PC-9 (cell line): ENCODE measurements around the gene A4GALT. TPM values are rescaled to one million over a fixed set of nuclear protein-coding genes. Genes with fewer than 3 reads are reported as not detected.

ENCODE experiments used
- BruUV-seq: library from RNA; stranded (reverse); fragments of 400-500 nt; replicated peaks from 2 replicates; lab custom pipeline; 2021; lab: Mats Ljungman, UMichigan
- CTCF ChIA-PET: fragments of 300-600 bp; sonication (Branson Sonifier 250); formaldehyde crosslinking; loops from one replicate; lab custom pipeline; 2022; ENCODE audit warnings: antibody characterized with exemption; lab: Charles Lee
- POLR2A ChIA-PET: fragments of 300-600 bp; sonication (Branson Sonifier 250); formaldehyde crosslinking; loops from one replicate; lab custom pipeline; 2022; ENCODE audit warnings: antibody characterized with exemption; ENCODE audit not compliant: unreplicated experiment; lab: Charles Lee
- DNase-seq, 2 experiments: peaks; one replicate each; pipeline versions ENCODE4 v3.0.0 to v3.0.0-alpha.2; 2015 to 2022; ENCODE audit warnings: mixed read lengths in 1 of 2
- H2AFZ ChIP-seq: fragments of 200-600 bp; sonication (generic); 2 replicates; pipeline ENCODE4 v1.8.1; 2017; ENCODE audit warnings: antibody characterized with exemption
- H3F3A ChIP-seq: fragments of 200-600 bp; sonication (generic); 2 replicates; pipeline ENCODE4 v1.8.1; 2017; ENCODE audit warnings: antibody characterized with exemption, mild to moderate bottlenecking, low read depth; ENCODE audit not compliant: insufficient read depth
- H3K27ac ChIP-seq: fragments of 200-600 bp; sonication (generic); 2 replicates; pipeline ENCODE4 v1.6.1; 2016; ENCODE audit warnings: mixed run types
- H3K27me3 ChIP-seq: fragments of 200-600 bp; sonication (generic); 2 replicates; pipeline ENCODE4 v1.6.1; 2016; ENCODE audit warnings: low read depth, mixed run types; ENCODE audit not compliant: insufficient read depth
- H3K36me3 ChIP-seq: fragments of 200-600 bp; sonication (generic); 2 replicates; pipeline ENCODE4 v1.6.1; 2016; ENCODE audit warnings: low read depth, mixed run types
- H3K4me1 ChIP-seq: fragments of 200-600 bp; sonication (generic); replicated peaks from 2 replicates; pipeline ENCODE4 v1.6.1; 2016; ENCODE audit warnings: mixed run types; ENCODE audit not compliant: insufficient read depth
- H3K4me2 ChIP-seq: fragments of 200-600 bp; sonication (generic); 2 replicates; pipeline ENCODE4 v1.6.1; 2017; ENCODE audit warnings: mixed run types
- H3K4me3 ChIP-seq: fragments of 200-600 bp; sonication (generic); 2 replicates; pipeline ENCODE4 v1.6.1; 2016; ENCODE audit warnings: mixed run types
- H3K79me2 ChIP-seq: fragments of 200-600 bp; sonication (generic); 2 replicates; pipeline ENCODE4 v1.6.1; 2017; ENCODE audit warnings: low read depth, mixed run types
- H3K9me2 ChIP-seq: fragments of 200-600 bp; sonication (generic); 2 replicates; pipeline ENCODE4 v1.8.1; 2017; ENCODE audit warnings: mild to moderate bottlenecking; ENCODE audit not compliant: insufficient read depth
- H3K9me3 ChIP-seq: fragments of 200-600 bp; sonication (generic); 2 replicates; pipeline ENCODE4 v1.8.1; 2016; ENCODE audit warnings: low read depth; ENCODE audit not compliant: insufficient read depth
- H4K20me1 ChIP-seq: fragments of 200-600 bp; sonication (generic); 2 replicates; pipeline ENCODE4 v1.8.1; 2017; ENCODE audit not compliant: insufficient read depth
- EZH2 ChIP-seq: fragments of 200-600 bp; sonication (generic); IDR thresholded peaks from 2 replicates; pipeline ENCODE4 v1.8.0; 2017; ENCODE audit warnings: antibody characterized with exemption, low read depth
- intact Hi-C: fragments of 100-400 bp; cut with micrococcal nuclease; formaldehyde crosslinking; loops from one replicate; pipeline ENCODE4 v1.10.0; 2022; ENCODE audit not compliant: unreplicated experiment
- total RNA-seq: library from RNA; stranded (reverse); gene quantifications from 2 replicates; pipeline ENCODE4 v1.2.3, GENCODE V29; 2021
- TF ChIP-seq, protein P1 (sequence below): fragments of 200-600 bp; sonication (generic); conservative IDR thresholded peaks from 2 replicates; pipeline ENCODE4 v1.6.1; 2017; ENCODE audit warnings: mixed run types, antibody characterized with exemption, mild to moderate bottlenecking, moderate library complexity

Gene A4GALT
- total RNA-seq, 1 experiment from 2014 or later = 17.1 TPM

DNA sequence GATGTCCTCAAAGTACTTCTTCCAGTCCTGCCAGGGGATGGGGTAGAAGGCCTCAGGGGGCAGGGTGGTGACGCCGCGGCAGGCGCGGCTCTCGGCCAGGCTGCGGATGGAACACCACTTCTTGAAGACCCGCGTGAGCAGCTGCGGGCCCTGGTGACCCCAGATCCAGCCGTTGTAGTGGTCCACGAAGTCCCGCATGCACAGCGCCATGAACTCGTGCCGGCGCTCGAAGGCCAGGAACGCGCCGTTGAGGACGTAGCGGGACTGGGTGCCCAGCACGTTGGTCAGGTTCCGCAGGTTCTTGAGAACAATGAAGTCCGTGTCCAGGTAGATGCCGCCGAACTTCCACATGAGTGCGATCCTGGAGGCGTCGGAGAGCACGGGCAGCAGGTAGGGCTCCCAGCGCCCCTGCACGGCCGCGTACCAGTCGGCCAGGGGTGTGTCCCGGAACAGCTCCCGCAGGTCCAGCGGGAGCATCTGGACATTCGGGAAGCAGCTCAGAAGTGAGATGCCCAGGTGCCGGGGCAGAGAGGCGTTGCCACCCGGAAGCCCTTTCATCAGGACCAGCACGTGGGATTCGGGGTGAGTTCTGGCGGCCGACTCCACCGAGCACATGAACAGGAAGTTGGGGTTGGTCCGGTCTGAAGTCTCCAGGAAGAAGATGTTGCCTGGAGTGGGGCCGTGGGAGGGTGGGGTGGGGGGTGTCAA, 27.5 kb downstream of the A4GALT start:
- Histone ChIP-seq H4K20me1 (no peaks in the 10 kb centered on the region), H3K36me3 (no peaks in the 10 kb centered on the region), H3K4me2 (no peak overlapping the region), H3K4me1 (peaks cover 19% of the 10 kb centered on the region), H2AFZ (no peak overlapping the region), H3F3A (peaks cover 16% of the 10 kb centered on the region), H3K27ac (no peak overlapping the region), H3K9me3 (no peaks in the 10 kb centered on the region), H3K79me2 (no peaks in the 10 kb centered on the region), H3K9me2 (no peaks in the 10 kb centered on the region), H3K27me3 (no peaks in the 10 kb centered on the region), H3K4me3 (no peak overlapping the region)
- TF ChIP-seq, protein P1, sequence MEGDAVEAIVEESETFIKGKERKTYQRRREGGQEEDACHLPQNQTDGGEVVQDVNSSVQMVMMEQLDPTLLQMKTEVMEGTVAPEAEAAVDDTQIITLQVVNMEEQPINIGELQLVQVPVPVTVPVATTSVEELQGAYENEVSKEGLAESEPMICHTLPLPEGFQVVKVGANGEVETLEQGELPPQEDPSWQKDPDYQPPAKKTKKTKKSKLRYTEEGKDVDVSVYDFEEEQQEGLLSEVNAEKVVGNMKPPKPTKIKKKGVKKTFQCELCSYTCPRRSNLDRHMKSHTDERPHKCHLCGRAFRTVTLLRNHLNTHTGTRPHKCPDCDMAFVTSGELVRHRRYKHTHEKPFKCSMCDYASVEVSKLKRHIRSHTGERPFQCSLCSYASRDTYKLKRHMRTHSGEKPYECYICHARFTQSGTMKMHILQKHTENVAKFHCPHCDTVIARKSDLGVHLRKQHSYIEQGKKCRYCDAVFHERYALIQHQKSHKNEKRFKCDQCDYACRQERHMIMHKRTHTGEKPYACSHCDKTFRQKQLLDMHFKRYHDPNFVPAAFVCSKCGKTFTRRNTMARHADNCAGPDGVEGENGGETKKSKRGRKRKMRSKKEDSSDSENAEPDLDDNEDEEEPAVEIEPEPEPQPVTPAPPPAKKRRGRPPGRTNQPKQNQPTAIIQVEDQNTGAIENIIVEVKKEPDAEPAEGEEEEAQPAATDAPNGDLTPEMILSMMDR = no peak
- TF ChIP-seq EZH2 = no peak
- intact Hi-C loops = no loop called here
- ChIA-PET CTCF (no interaction called here), POLR2A (interaction anchor here (0.6 kb wide), 1 partner anchor 647 kb away, joined by 3 read pairs; no protein-coding TSS in a partner anchor)
- BruUV-seq = no TSS peak
- DNase-seq = no peak

DNA sequence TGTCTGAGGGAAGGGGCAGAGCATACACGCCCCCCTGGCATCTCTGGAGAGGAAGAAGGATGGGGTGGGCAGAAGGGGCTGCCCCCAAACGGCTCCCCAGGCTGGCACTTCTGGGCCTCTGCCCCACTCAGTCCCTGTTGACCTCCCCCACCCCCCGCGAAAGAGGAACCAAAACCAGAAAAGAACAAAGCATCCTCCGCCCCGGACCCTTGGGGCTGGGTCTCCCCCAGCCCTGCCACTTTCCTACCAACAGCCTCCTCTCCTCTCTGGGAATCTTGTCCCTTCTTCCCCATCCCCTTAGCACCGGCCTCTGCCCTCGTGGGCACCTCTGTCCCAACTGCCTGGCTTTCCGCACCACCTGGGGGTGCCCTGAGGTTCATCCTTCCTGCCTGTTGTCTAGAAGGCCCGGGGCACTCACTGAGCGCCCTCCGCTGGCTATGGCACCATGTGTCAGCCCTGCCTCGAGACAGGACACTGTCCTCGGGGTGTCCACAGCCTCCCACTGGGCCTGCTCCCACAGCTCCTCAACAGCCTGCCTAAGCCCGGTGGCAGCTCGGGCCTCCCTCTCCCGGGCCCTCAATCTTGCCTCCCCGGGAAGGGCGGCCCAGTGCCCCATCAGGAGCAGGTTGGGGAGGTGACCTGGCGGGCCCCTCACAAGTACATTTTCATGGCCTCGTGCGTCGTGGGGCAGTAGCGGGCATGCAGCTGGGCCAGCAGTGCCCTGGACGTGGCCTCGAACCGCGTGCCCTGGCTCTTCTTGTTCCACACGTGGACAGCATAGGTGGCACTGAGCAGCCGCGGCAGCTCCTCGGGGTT, 28.2 kb downstream of the A4GALT start:
- H3F3A ChIP-seq = peaks cover 19% of the 10 kb centered on the region
- H4K20me1 ChIP-seq = no peaks in the 10 kb centered on the region
- POLR2A ChIA-PET = no interaction called here
- H3K79me2 ChIP-seq = no peaks in the 10 kb centered on the region
- no peaks in the 10 kb centered on the region for H3K9me3 ChIP-seq
- no peak overlapping the region for H3K4me3 ChIP-seq
- CTCF ChIA-PET = no interaction called here
- H3K27me3 ChIP-seq = no peaks in the 10 kb centered on the region
- no peak overlapping the region for H2AFZ ChIP-seq
- H3K4me2 ChIP-seq = no peak overlapping the region
- H3K27ac ChIP-seq = no peak overlapping the region
- no peak for DNase-seq
- intact Hi-C loops = no loop called here
- no peak for TF ChIP-seq EZH2
- TF ChIP-seq, protein P1 = no peak; the same call in 1 of the 2 replicates
- no peaks in the 10 kb centered on the region for H3K9me2 ChIP-seq
- no TSS peak for BruUV-seq
- no peaks in the 10 kb centered on the region for H3K36me3 ChIP-seq
- H3K4me1 ChIP-seq = peaks cover 25% of the 10 kb centered on the region

DNA sequence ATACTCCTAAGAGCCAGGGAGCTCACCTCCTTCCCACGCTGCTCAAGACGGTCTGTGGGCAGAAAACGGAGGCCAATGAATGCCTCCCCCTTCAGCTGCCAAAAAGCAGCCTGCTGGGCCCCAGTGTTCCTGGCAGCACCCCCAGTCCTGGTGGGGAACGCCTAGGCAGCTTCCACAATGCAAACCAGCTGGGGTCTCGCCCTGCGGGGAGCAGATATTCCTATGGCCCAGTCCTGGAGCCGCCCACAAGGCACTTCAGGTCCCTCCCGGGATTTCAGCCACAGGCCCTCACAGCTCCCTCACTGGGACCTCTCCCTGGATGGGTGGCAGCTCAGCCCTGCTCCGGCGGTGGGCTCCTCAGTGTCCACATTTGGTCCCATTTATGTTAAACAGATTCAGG, 29.2 kb downstream of the A4GALT start:
- H3K27me3 ChIP-seq = no peaks in the 10 kb centered on the region
- H3K9me2 ChIP-seq = no peaks in the 10 kb centered on the region
- TF ChIP-seq EZH2 = no peak
- H3K4me2 ChIP-seq = no peak overlapping the region
- intact Hi-C loops = no loop called here
- DNase-seq = no peak
- no peak overlapping the region for H3K4me3 ChIP-seq
- H3K4me1 ChIP-seq = peaks cover 32% of the 10 kb centered on the region
- no peak overlapping the region for H2AFZ ChIP-seq
- H3F3A ChIP-seq = peaks cover 25% of the 10 kb centered on the region
- H3K79me2 ChIP-seq = no peaks in the 10 kb centered on the region
- H3K9me3 ChIP-seq = no peaks in the 10 kb centered on the region
- H4K20me1 ChIP-seq = no peaks in the 10 kb centered on the region
- ChIA-PET CTCF (no interaction called here), POLR2A (no interaction called here)
- BruUV-seq = no TSS peak
- no peaks in the 10 kb centered on the region for H3K36me3 ChIP-seq
- H3K27ac ChIP-seq = no peak overlapping the region
